ENCODE measurements around the gene GRID1.

GRCh38 chr10:86105640-86106039 lies 261.0 kb downstream of the GRID1 start:
- TF ChIP-seq CTCF (tag by site-specific recombination; IDR thresholded peaks at IDR 0.05) = no peak
- TF ChIP-seq PRDM10 (tag by site-specific recombination; IDR thresholded peaks at IDR 0.05) = no peak
- no peak for TF ChIP-seq ATF2 (tag by site-specific recombination; IDR thresholded peaks at IDR 0.05; ENCODE audit: low read depth)
- TF ChIP-seq ZNF792 (tag by site-specific recombination; IDR thresholded peaks at IDR 0.05) = no peak
- TF ChIP-seq ZNF645 (tag by site-specific recombination; IDR thresholded peaks at IDR 0.05) = no peak
- TF ChIP-seq ZBTB8A (tag by site-specific recombination; IDR thresholded peaks at IDR 0.05) = no peak
